Endothelial cell of umbilical vein (primary cell): ENCODE data around the gene ZC3H15. TPM values are rescaled to one million over a fixed set of nuclear protein-coding genes. Genes with fewer than 3 reads are reported as not detected.

Experiments
- BruUV-seq: library from RNA; stranded (reverse); fragments of 400-500 nt; replicated peaks from 2 replicates; lab custom pipeline; 2021; lab: Mats Ljungman, UMichigan
- CTCF ChIA-PET: fragments of 300-600, 350-600 bp; sonication (Branson Sonifier 250); formaldehyde crosslinking; loops from one replicate; lab custom pipeline; 2021; ENCODE audit warnings: antibody characterized with exemption, inconsistent platforms; lab: Charles Lee
- POLR2A ChIA-PET: fragments of 300-600, 350-600 bp; sonication (Branson Sonifier 250); formaldehyde crosslinking; loops from one replicate; lab custom pipeline; 2021; ENCODE audit warnings: antibody characterized with exemption, inconsistent platforms; lab: Charles Lee
- DNase-seq: peaks from one replicate; pipeline ENCODE4 v3.0.0-alpha.2; 2011; ENCODE audit warnings: low read depth, low spot score
- FAIRE-seq: peaks from 2 replicates; lab custom pipeline; 2011; peaks lifted over from hg19 to GRCh38; lab: Jason Lieb, UNC
- H2AFZ ChIP-seq: 2 replicates; pipeline ENCODE4 v1.6.0; 2012; ENCODE audit warnings: low read depth, low read length, control low read depth, inconsistent platforms
- H3K27ac ChIP-seq: 2 replicates; pipeline ENCODE4 v1.5.1; 2011; ENCODE audit warnings: low read depth, mild to moderate bottlenecking, control low read depth, low read length, moderate library complexity; ENCODE audit not compliant: insufficient read depth
- H3K27me3 ChIP-seq, 2 experiments: 2 replicates each; pipeline versions ENCODE4 v1.6.0 to v1.6.1; 2011; ENCODE audit warnings: low read length in 2 of 2, mixed read lengths in 1 of 2; ENCODE audit not compliant: control insufficient read depth in 2 of 2, insufficient read depth in 2 of 2
- H3K36me3 ChIP-seq, 2 experiments: 2 replicates in 1 of 2; 3 replicates in 1 of 2; pipeline ENCODE4 v1.5.1; 2011; ENCODE audit warnings: low read length in 2 of 2, mild to moderate bottlenecking in 1 of 2, moderate library complexity in 1 of 2; ENCODE audit not compliant: control insufficient read depth in 2 of 2, insufficient read depth in 2 of 2; ENCODE audit errors: extremely low read depth in 1 of 2
- H3K4me1 ChIP-seq: 3 replicates; pipeline ENCODE4 v1.5.1; 2011; ENCODE audit warnings: mild to moderate bottlenecking, low read length; ENCODE audit not compliant: control insufficient read depth, insufficient read depth; ENCODE audit errors: extremely low read depth
- H3K4me2 ChIP-seq: 2 replicates; pipeline ENCODE4 v1.6.1; 2011; ENCODE audit warnings: low read length, control low read depth, mixed read lengths; ENCODE audit not compliant: insufficient read depth
- H3K4me3 ChIP-seq, 3 experiments: fragments of 200-600 bp in 1 of 3; sonication (generic), shearing (Covaris generic) in 1 of 3; replicated peaks in 1 of 3; 2 replicates each; pipeline ENCODE4 v1.5.1; 2011 to 2016; ENCODE audit warnings: control low read depth in 3 of 3, low read length in 3 of 3, mild to moderate bottlenecking in 2 of 3, inconsistent platforms in 1 of 3, low read depth in 1 of 3, moderate library complexity in 1 of 3; ENCODE audit not compliant: insufficient read depth in 1 of 3
- H3K79me2 ChIP-seq: 2 replicates; pipeline ENCODE4 v1.6.0; 2012; ENCODE audit warnings: low read length, inconsistent platforms; ENCODE audit not compliant: control insufficient read depth, insufficient read depth
- H3K9ac ChIP-seq: replicated peaks from 2 replicates; pipeline ENCODE3; 2011; ENCODE audit warnings: low read length, control low read depth; ENCODE audit not compliant: insufficient read depth; ENCODE audit errors: extremely low read depth
- H3K9me1 ChIP-seq: replicated peaks from 3 replicates; pipeline ENCODE4 v1.6.0; 2011; ENCODE audit warnings: mild to moderate bottlenecking, low read length; ENCODE audit not compliant: control insufficient read depth, insufficient read depth; ENCODE audit errors: extremely low read depth
- H3K9me3 ChIP-seq: replicated peaks from 2 replicates; pipeline ENCODE4 v1.5.1; 2012; ENCODE audit warnings: low read length, inconsistent platforms; ENCODE audit not compliant: control insufficient read depth, insufficient read depth
- H4K20me1 ChIP-seq: replicated peaks from 2 replicates; pipeline ENCODE3; 2011; ENCODE audit warnings: mild to moderate bottlenecking, low read length; ENCODE audit not compliant: control insufficient read depth, insufficient read depth; ENCODE audit errors: extremely low read depth
- EZH2 ChIP-seq: IDR thresholded peaks from 2 replicates; pipeline ENCODE4 v1.6.1; 2012; ENCODE audit warnings: borderline replicate concordance, low read depth, mild to moderate bottlenecking, moderate library complexity, low read length, inconsistent platforms; ENCODE audit not compliant: severe bottlenecking
- FOS ChIP-seq: IDR thresholded peaks from 2 replicates; pipeline ENCODE4 v1.6.1; 2011; ENCODE audit warnings: mild to moderate bottlenecking, low read length, moderate library complexity, borderline replicate concordance; ENCODE audit not compliant: insufficient read depth
- GATA2 ChIP-seq: IDR thresholded peaks from 2 replicates; pipeline ENCODE4 v1.7.0; 2011; ENCODE audit warnings: low read depth, mild to moderate bottlenecking, moderate library complexity, mixed read lengths, low read length; ENCODE audit not compliant: insufficient read length, insufficient read depth
- JUN ChIP-seq: IDR thresholded peaks from 2 replicates; pipeline ENCODE4 v1.6.1; 2011; ENCODE audit warnings: borderline replicate concordance, low read depth; ENCODE audit not compliant: insufficient read length, insufficient read depth
- MYC ChIP-seq: IDR thresholded peaks from one replicate; pipeline ENCODE4 v1.6.1; 2011; ENCODE audit warnings: mild to moderate bottlenecking, low read depth, low read length
- POLR2A ChIP-seq: IDR thresholded peaks from 2 replicates; pipeline ENCODE4 v1.6.1; 2012; ENCODE audit warnings: low read depth, mild to moderate bottlenecking, control low read depth, low read length
- POLR2AphosphoS5 ChIP-seq: IDR thresholded peaks from 2 replicates; pipeline ENCODE4 v1.6.1; 2012; ENCODE audit warnings: low read depth, mild to moderate bottlenecking, control low read depth, low read length, moderate library complexity; ENCODE audit not compliant: insufficient read depth
- dilution Hi-C: fragments of 300-500 bp; cut with MboI; formaldehyde crosslinking; loops from one replicate; pipeline ENCODE4 v1.15.0; 2019; ENCODE audit warnings: low sequenced_read_pairs; ENCODE audit not compliant: extremely low pct_ligation_motif_present
- intact Hi-C: fragments of 100-400 bp; cut with micrococcal nuclease; formaldehyde crosslinking; loops from one replicate; pipeline ENCODE4 v1.10.0; 2022
- polyA plus RNA-seq, 4 experiments: library from polyadenylated mRNA; depleted of rRNA in 3 of 4; stranded (reverse) in 3 of 4; unstranded in 1 of 4; fragments of >200 nt; gene quantifications; 2 replicates each; pipeline versions ENCODE4 v1.2.1 to v1.2.3, GENCODE V29; 2011 to 2012; ENCODE audit warnings: missing spikeins in 1 of 4
- total RNA-seq: library from RNA; stranded (reverse); gene quantifications from 2 replicates; pipeline ENCODE4 v1.2.3, GENCODE V29; 2021
- TF ChIP-seq, protein P1 (sequence below): IDR thresholded peaks from 2 replicates; pipeline ENCODE4 v1.6.1; 2011; ENCODE audit not compliant: insufficient read depth, insufficient read length
- TF ChIP-seq, protein P2 (sequence below), 2 donors: IDR thresholded peaks; 1 replicate in 1 of 2; 2 replicates in 1 of 2; pipeline ENCODE4 v1.5.1; 2011; ENCODE audit warnings: low read length in 2 of 2, mild to moderate bottlenecking in 2 of 2, moderate library complexity in 2 of 2, control low read depth in 1 of 2, inconsistent platforms in 1 of 2, low read depth in 1 of 2; ENCODE audit not compliant: insufficient read depth in 1 of 2; ENCODE audit errors: extremely low read depth in 1 of 2

The ZC3H15 gene
- total and polyA plus RNA-seq, 2 donors (not counting 3 experiments of a cell fraction or from before 2014, with no cell fraction given) = 24.1 to 65.1 TPM

DNA sequence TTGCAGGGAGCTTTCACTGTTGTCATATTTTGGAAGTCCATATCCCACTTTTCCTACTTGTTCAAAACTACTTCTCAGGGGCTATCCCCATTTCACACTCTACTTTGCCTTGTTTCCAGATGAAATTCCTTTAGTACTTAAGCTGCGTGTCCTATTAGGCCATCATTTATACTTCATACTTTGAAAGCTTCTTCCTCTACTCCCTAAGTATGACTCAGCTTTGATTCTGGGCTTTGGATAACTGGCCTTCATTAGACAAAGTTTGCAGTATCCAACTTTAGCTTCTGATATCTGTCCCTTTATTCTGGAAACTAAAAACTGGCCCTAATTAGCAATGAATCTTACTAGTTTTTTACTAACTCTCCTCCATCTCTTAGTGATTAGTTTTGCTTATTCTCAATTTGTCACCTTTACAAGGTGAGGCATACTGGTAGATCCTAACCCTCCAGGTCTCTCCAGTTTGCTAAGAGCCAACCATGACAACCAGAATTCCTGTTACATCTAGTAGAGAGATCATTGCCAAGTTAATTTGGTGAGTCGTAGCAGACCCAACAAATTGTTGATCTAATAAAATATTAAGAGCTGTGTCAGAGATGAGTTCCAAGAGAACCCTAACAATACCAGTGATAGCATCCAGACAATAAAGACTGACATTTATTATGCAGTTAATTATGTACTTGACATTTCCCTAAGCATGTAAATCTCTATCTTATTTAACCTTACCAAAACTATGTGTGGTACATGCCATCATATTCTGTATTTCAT is 72.6 kb downstream of the ZC3H15 start:
- POLR2A ChIA-PET = interaction anchor here (1.0 kb wide), 1 partner anchor 31 kb away, joined by 3 read pairs; the partner anchor contains the start of gene ITGAV
- BruUV-seq = no TSS peak
- DNase-seq (no peak), FAIRE-seq (no peak)
- Histone ChIP-seq H3K27me3 (no peaks in the 10 kb centered on the region), H4K20me1 (no peaks in the 10 kb centered on the region), H3K4me3 (no peak overlapping the region), H3K27ac (no peak overlapping the region), H3K4me2 (no peak overlapping the region), H3K9ac (no peak overlapping the region), H3K9me3 (no peaks in the 10 kb centered on the region), H3K79me2 (no peaks in the 10 kb centered on the region), H3K9me1 (no peaks in the 10 kb centered on the region), H3K4me1 (peaks cover 15% of the 10 kb centered on the region), H3K36me3 (no peaks in the 10 kb centered on the region), H2AFZ (no peak overlapping the region)
- CTCF ChIA-PET = interaction anchor here (0.5 to 1.4 kb wide), 4 partner anchors 11 to 56 kb away, joined by 3 to 5 read pairs (median 3); no protein-coding TSS in a partner anchor
- TF ChIP-seq MYC (no peak), FOS (no peak), GATA2 (no peak), POLR2A (no peak), JUN (no peak), POLR2AphosphoS5 (no peak), EZH2 (no peak)
- TF ChIP-seq, protein P1, sequence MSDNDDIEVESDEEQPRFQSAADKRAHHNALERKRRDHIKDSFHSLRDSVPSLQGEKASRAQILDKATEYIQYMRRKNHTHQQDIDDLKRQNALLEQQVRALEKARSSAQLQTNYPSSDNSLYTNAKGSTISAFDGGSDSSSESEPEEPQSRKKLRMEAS = no peak
- TF ChIP-seq, protein P2, sequence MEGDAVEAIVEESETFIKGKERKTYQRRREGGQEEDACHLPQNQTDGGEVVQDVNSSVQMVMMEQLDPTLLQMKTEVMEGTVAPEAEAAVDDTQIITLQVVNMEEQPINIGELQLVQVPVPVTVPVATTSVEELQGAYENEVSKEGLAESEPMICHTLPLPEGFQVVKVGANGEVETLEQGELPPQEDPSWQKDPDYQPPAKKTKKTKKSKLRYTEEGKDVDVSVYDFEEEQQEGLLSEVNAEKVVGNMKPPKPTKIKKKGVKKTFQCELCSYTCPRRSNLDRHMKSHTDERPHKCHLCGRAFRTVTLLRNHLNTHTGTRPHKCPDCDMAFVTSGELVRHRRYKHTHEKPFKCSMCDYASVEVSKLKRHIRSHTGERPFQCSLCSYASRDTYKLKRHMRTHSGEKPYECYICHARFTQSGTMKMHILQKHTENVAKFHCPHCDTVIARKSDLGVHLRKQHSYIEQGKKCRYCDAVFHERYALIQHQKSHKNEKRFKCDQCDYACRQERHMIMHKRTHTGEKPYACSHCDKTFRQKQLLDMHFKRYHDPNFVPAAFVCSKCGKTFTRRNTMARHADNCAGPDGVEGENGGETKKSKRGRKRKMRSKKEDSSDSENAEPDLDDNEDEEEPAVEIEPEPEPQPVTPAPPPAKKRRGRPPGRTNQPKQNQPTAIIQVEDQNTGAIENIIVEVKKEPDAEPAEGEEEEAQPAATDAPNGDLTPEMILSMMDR (IDR thresholded peaks at IDR 0.05; ENCODE audit: extremely low read depth in 1 of 2, insufficient read depth in 1 of 2, low read depth in 1 of 2, low read length in 2 of 2) = no peak
- dilution Hi-C loops (no loop called here), intact Hi-C loops (no loop called here)

Other genes starting within 250 kb of the ZC3H15 start
- 131 and 135 TPM in 2 replicates for gene ITGAV, start 103.8 kb downstream of the ZC3H15 start, total RNA-seq
- 58.9 and 61.8 TPM in 2 replicates for gene ITGAV, start 103.8 kb downstream of the ZC3H15 start, polyA plus RNA-seq
- 11.6 and 14.0 TPM in 2 replicates for gene FAM171B, start 207.8 kb downstream of the ZC3H15 start, total RNA-seq
- 2.5 and 2.9 TPM in 2 replicates for gene FAM171B, start 207.8 kb downstream of the ZC3H15 start, polyA plus RNA-seq